Activated CD8-positive, alpha-beta memory T cell treated with anti-CD3 and anti-CD28 coated beads for 1 hour (primary cell): ENCODE data around the gene NOTCH2.

Experiments used
- DNase-seq, 2 donors: peaks; one replicate each; pipeline ENCODE4 v3.0.0-alpha.2; 2020; ENCODE audit warnings: low read depth in 1 of 2; ENCODE audit errors: extremely low read depth in 1 of 2

The NOTCH2 gene

DNA sequence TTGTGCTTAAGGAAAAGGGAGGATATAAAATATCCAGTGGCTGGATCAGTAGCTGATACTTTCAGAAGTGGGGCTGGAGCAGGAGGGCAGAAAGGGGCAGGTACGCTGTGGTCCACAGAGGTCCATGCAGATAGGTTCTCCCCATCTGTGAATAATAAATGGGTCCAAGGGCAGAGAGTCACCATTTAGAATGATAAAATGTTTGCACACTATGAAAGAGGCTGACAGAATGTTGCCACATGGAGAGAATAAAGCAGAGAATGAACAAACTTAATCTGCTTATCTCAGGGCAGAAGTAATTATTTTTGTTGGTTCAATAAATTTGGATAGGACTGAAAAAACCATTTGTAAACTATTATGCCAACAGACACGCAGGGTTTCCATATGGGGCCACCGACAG lies 156.5 kb downstream of the NOTCH2 start:
- DNase-seq: no peak

DNA sequence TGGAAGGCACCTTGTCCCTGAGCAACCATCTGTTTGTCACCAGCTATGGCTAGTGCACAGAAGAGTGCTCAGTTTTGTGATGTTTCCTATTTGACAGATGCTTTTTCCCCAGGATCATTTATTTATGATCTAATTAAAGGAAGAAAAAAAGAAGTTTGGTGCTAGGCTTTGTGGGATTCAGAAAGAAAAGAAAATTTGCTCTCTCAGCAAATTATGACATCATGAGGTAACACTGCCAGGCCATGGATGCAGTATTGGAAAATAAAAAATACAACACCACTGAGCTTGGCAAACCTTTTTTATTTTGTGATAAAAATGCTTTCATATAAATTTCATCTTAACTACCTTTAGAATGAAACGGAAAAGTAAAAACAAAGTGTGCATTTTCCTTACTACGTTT lies 157.7 kb downstream of the NOTCH2 start:
- no peak for DNase-seq

DNA sequence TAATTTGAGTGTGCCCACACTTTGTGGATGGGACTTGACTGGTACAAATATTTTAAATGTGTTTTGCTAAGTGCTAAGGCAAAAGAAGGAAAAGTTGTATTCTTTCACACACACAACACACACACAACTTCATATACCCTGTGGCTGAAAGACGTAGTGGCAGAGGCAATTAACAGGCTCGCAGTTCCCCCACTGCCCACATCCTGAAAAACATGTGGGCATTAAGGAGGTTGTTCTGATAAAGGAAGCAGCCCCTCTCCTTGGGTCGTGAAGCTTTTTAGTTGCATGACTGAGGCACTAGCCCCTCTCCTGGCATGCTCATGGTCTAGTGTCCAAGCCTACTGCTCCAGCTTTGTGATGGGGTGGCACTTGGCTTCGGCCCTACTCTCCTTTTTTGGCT lies 158.8 kb downstream of the NOTCH2 start:
- no peak for DNase-seq

DNA sequence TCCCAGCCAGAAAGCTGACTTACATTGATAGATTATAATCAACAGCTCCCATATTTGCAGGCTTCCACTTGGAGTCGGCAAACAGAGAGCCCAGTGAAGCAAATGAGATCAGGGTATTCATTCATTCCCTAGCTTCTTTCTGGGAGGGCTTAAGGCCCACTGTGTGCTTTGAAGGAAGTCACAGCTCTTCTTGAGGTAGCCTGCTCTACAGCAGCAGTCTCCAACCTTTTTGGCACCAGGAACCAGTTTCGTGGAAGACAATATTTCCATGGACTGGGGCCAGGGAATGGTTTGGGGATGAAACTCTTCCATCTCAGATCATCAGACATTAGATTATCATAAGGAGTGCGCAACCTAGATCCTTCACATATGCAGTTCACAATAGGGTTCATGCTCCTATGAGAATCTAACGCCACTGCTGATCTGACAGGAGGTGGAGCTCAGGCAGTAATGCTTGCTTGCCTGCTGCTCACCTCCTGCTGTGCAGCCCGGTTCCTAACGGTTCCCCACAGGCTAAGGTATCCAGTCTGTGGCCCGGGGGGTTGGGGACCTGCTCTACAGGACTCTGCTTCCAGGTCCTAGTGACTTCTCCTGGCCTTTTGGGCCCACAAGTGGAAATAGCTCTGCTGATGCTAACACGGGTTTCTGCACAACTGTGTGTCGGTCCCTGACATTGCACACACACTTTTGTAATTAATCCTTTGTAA lies 159.4 kb downstream of the NOTCH2 start:
- DNase-seq: no peak

DNA sequence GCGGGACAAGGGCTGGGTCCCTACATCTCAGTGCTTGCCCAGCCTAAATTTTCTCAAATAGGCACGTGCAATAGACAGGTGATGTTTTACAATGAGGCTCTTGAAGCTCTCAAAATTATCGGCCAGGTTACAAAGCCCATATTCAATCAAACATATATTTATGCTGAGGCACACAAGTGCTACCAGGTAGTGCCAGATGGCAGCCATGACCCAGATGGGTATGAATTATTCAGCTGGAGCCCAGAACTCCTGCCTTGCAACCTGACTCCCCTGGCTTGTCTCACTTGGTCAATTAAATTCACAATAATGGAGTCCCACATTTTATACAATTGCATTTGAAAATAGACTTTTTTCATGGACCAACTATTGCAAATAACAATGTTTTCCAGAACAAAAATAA lies 160.8 kb downstream of the NOTCH2 start:
- DNase-seq: no peak

DNA sequence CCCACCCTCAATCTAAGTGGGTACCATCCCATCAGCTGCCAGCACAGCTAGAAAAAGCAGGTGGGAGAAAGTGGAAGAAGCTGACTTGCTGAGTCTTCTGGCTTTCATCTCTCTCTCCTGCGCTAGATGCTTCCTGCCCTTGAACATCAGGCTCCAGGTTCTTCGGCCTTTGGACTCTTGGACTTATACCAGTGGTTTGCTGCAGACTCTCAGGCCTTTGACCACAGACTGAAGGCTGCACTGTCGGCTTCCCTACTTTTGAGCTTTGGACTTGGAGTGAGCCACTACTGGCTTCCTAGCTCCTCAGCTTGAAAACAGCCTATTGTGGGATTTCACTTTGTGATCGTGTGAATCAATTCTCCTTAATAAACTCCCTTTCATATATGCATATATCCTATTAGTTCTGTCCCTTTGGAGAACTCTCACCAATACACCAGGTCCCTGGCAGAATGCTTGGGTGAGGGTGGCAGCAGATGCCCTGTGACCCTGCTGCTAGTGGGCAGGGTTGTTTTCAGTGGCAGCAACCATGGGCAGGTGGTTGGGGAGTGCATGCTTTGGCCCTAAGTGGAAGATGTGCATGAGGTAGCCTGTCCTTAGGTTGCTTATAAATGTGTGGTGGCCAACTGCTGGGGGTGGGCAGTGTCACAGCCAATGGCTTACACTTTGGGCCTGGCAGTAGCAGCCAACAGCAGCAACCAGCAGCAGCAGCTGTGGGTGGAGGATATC lies 162.4 kb downstream of the NOTCH2 start:
- DNase-seq: no peak

DNA sequence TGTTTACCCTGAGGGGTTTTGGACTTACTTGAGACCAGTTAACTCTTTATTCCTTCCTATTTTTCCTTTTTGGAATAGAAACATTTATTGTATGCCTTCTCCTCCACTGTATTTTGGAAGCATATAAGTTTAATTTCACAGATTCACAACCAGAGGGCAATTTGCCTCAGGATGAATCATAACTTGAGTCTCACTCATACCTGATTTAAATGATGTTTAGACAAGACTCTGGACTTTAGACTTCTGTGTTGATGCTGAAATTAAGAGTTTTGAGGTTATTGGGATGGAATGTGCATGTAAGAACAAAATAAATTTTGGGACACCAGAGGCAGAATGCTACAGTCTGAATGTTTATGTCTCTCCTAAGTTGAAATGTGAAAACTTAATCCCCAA lies 166.0 kb downstream of the NOTCH2 start:
- DNase-seq: no peak

DNA sequence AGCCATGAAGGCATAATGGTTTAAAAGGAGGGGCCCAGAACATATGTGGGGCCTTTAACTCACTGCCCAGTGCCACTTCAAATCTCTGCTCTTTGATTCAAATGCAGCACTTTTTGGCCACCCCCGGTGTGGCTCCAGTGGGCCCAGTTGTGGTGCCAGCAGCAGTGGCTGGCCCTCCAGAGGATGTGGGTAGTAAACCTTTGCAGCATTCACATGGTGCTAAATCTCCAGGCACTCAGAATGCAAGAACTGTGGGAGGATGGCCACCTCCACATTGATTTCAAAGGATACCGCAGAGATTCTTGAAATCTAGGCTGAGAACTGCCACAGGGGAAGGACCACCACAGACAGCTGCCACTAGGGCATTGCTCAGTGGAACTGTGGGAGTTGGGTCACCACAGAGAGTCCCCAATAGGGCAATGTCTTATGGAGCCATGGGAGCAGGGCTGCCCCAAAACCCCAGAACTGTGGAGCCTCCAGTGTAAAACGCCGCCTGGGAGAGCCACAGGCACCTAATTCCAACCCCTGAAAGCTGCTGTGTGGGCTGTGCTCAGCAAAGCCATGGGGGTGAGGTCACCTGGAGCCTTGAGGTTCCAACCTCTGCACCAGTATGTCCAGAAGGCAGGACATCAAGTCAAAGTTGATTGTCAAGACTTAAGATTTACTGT lies 166.6 kb downstream of the NOTCH2 start:
- DNase-seq: no peak

DNA sequence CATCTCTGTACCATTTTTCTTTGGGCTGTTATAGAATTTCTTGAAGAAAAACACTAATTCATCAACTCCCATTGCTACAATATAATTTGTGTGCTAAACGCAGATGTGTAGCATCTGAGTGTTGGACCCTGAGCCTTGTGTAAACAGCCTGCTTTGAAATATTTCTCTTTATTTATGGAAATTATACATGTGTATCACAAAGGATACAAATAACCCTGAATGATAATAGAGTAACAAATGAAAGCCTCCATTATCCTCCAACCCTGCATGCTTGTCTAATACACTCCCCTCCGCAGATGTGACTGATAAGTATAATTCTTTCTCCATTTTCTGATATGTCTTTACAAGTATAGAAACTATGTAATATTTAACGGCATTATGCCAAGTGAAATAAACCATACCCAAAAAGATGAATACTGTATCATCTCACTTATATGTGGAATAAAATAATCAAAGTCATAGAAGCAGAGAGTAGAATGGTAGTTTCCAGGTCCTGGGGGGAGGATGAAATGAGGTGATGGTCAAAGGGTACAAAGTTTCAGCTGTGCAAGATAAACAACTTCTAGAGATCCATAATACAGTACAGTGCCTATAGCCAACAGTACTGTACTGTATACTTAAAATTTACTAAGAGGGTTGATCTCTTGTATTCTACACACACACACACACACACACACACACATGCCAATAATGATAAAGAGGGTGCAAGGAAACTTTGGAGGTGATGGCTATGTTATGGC lies 170.3 kb downstream of the NOTCH2 start:
- no peak for DNase-seq

DNA sequence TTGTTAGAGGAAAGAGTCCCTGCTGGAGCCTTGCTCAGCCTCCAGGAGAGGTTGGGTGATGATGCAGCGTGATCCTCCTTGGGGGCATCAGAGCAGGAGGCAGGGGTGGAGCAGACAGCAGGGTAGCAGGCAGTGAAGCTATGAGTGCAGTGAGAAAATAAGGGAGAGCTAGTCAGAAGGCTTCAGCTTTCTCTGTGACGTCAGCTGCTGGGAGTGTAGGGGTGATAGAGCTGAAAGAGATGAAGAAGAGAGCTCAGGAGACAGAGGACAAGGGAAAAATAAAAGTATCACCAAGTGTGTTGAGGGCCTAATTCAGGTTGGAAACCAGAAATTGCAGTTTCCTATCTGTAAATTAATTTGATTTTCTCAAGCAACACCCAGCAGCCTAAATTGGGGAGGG lies 170.9 kb downstream of the NOTCH2 start:
- no peak for DNase-seq

DNA sequence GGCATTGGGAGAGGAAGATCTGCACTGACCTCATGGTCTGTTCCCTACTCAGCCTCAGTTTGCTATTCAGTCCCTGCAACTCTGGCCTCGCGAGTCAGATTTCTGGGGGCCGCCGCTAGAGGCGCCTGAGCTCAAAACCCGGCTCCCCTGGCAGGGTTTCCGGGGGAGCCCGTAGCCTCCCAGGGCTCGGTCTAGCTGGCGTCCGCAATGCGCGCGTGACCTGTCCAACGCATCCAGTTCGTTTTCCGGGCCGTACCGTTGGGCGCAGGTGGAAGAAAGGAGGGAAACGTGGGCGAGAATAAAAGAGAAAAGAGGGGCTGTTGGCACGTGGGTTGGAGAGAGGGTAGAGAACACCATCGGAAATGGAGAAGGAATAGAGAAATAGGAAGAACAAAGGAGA lies 173.2 kb downstream of the NOTCH2 start, which contains the start of gene ADAM30:
TSS of gene ADAM30 (minus strand) at position 213 of the 400 bp plus-strand sequence. CDS start at position 34, 179 bp downstream.
- no peak for DNase-seq

DNA sequence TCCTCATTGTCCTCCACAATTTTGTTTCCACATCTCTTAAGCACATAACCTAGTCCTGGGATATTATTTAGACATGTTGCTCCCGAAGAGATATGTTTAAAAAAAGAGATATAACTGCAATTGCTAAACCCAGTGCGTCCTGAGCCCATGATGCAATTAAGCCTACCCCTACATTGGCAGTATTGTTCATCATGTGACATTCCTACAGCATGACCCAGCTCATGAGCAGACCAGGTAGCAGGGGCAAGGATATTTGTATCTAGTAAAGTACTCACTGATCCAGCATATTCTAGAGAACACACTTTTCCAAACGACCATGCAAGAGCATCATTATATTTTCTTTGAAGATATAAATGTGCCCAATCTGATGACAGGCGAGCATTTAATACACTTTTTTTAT lies 174.4 kb downstream of the NOTCH2 start:
- no peak for DNase-seq

DNA sequence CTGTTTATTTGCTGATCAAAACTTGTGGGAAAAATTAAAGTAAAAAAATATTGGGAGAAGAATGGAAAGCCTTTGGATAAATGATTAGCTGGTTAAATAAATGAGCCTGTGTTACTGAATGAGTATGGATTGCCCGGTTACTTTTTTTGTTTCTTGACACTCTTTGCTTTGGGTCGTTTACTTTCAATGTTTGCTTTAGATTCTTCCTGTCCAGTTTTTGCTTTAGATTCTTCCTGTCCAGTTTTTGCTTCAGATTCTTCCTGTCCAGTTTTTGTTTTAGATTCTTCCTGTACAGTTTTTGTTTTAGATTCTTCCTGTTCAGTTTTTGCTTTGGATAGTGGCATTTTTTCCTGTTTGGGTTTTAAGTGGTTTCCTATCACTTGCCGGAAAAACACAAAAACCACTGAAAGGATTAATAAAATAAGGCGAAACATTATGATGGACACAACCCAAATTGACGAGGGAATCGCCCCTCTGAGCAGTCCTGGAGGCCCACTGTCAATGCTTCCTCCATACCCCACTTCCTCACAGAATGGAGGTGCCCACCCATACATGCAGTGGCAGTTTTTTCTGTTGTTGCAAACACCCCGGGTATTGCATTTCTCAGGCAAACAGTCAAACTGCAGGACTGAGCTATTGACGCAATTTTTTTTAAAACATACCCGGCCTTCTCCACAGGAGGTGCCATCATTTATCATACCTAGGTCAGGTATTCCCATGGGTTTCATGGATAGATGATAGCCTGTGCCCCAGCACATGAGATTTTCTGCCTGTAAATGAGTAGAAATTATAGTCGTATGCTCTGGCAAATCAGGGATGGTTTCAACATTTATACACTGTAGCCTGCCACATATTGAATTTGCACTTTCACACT lies 175.4 kb downstream of the NOTCH2 start:
- DNase-seq: no peak

DNA sequence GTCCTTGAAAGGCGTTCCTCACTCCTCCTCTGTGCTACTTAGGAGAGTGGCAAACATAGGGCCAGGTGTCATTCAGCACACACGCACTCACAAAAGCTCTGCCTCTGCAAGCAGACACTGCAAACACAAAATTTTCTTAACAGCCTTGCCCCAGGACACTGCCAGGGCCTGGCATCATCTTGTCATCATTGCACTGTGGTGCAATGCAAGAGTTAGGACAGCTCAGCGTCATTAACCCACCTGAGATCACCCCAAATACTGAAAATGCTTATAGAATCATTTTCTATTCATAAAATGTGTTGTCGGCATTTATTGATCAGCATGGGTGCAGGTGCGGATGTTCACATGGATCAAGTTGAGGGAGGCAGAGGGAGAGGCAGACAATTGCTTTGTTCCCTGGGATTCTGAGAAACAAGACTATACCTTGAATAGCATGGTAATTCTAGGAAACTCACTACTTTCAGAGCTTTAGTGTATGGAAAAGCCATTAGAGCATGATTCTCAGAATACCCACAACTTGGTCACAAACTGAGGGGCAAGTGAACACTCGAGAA lies 176.1 kb downstream of the NOTCH2 start:
- no peak for DNase-seq

DNA sequence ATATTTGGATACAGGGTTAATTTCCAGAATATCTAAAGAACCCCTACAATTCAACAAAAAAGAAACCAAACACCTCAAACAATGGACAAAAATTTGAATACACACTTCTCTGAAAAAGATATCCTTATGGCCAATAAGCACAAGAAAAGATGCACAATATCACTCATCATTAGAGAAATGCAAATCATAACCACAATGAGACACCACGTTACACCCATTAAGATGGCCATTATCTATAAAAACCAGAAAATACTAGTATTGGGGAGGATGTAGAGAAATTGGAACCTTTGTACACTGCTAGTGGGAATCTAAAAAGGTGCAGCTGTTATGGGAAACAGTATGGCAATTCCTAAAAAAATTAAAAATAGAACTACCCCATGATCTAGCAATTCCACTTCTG lies 178.1 kb downstream of the NOTCH2 start:
- no peak for DNase-seq

DNA sequence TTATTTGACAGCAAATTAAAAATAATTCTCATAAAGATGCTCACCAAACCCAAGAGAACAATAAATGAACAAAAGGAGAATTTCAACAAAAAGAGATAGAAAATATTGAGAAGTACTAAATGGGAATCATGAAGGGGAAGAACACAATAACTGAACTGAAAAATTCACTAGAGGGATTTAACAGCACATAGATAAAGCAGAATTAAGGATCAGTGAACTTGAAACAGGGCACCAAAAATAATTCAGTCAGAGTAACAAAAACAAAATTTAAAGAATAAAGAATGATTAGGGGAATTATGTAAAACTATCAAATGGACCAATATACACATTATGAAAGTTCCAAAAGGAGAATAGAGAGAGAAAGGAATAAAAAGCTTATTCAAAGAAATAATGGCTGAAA lies 181.0 kb downstream of the NOTCH2 start:
- DNase-seq: no peak

DNA sequence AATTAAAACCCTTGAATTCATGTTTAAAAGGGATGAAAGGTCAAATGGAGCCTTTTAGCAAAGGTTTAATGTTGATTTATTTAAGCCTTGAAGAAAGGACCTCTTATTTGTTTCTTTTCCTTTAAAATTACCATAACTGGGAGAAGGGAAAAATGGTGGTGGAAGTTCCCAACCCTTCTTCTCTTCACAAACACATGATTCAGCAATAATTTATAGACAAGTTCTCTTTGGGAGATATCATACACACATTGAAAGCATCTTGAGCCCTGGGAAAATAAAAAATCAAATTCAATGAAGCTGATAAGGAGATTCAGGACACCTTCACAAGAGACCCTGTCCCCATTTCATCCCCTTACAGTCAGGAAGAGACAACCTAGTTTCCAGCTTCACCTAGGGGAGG lies 182.0 kb downstream of the NOTCH2 start:
- no peak for DNase-seq

DNA sequence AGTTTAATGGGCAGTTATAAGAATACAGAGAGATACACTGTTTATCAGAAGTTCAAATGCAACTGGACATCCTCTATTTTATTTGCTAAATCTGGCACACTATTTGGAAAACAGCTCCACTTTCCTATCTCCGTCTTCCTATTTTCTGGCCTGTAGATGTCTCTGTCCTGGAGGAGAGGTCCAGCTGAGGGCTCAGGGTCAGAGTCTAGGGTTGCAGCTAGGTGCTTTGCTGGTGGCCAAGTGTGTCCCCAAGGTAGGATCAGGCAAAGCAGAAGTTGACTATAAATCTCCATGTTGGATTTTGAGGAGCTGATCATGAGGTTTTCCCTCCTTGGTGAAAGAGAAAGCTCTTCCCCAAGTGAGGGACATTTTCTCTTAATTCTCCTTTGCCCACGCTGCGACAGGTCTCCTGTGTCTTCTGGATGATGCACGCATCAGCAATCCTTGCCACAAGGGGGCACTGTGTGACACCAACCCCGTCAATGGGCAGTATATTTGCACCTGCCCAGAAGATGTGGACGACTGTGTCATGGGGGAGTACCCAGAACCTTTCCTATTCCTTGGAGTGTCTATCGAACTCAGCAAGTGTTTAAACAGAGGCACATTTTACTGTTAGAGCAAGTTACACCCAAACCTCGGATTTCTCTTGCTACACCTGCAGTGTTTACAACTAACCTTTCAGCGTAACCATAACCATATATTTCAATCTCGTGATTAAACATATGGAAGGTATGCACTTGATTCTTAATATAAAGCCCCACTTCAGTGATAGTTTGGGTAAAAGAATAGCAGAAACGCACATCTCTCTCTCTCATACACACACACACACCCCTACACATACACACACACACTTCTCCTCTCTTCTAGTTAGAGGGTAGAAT lies 183.3 kb downstream of the NOTCH2 start:
- DNase-seq: peak in 1 of 2 donors; percentile 27

DNA sequence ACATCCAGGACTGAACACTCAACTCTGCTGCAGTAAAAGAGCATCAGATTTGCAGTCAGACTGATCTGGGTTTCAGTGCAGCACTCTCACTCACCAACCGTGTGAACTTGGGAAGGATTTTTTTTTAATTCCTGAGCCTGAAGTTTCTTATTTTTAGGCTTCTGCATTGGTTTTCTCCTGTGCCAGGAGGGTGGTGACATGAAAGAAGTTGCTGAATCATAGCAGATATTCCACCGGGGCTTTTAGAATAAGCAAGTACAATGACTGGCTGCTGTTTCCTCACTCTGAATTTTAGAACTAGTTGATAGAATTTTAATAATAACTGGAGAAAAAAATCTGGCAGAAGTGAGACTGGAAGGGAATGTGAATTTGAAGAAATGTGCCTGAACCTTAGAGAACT lies 184.8 kb downstream of the NOTCH2 start:
- no peak for DNase-seq
